Pancreas (tissue), 10 donors: ENCODE results near the gene PISD. TPM values are rescaled to one million over a fixed set of nuclear protein-coding genes. Genes with fewer than 3 reads are reported as not detected.
A peak's percentile ranks its signal among the peaks of the same experiment; 100 is the strongest.

Source experiments
- ATAC-seq, 4 donors: fragments of 200-7000 bp; cut with Tn5 transposase; one replicate each; pipeline versions ENCODE4 v1.8.0 to v1.9.1; 2020; ENCODE audit warnings: mild to moderate bottlenecking in 4 of 4, moderate library complexity in 4 of 4
- DNase-seq, 6 donors: peaks; one replicate each; pipeline ENCODE4 v3.0.0-alpha.2; 2020
- FAIRE-seq: peaks from 2 replicates; lab custom pipeline; 2012; peaks lifted over from hg19 to GRCh38; lab: Jason Lieb, UNC
- H3K27ac ChIP-seq, 4 donors: fragments of 200-600 bp; sonication (generic); 1 replicate in 3 of 4; 2 replicates in 1 of 4; pipeline versions ENCODE4 v1.5.0 to v1.8.0; 2020
- H3K27me3 ChIP-seq, 4 donors: fragments of 200-600 bp; one replicate each; pipeline ENCODE4 v1.8.0; 2021
- H3K36me3 ChIP-seq, 3 donors: fragments of 200-600 bp; sonication (generic) in 1 of 3; one replicate each; pipeline versions ENCODE4 v1.5.0 to v1.8.0; 2020 to 2021
- H3K4me1 ChIP-seq, 3 donors: fragments of 200-600 bp; one replicate each; pipeline ENCODE4 v1.8.0; 2021
- H3K4me3 ChIP-seq, 4 donors: fragments of 200-600 bp; sonication (generic) in 2 of 4; one replicate each; pipeline versions ENCODE4 v1.5.0 to v1.8.0; 2020 to 2021
- H3K9me3 ChIP-seq, 4 donors: fragments of 200-600 bp; one replicate each; pipeline ENCODE4 v1.8.0; 2021
- WGBS, 2 donors: extraction: QIAGEN DNeasy Blood & Tissue Kit; methylation state at CpG; one replicate each; pipeline ENCODE4 v1.1.7; 2013; 5-methylcytosine and 5-hydroxymethylcytosine counted together
- intact Hi-C, 3 donors: fragments of 100-400 bp; cut with DNase I; formaldehyde crosslinking; loops; one replicate each; pipeline versions ENCODE4 v1.11.1 to v1.14.2; 2022
- polyA plus RNA-seq, 2 donors: library from polyadenylated mRNA; stranded (reverse); fragments of 200-250 nt; gene quantifications; one replicate each; pipeline ENCODE4 v1.2.3, GENCODE V29; 2013
- total RNA-seq, 6 donors: library from RNA; stranded (reverse); fragmentation: NEBNext Ultra II Directional in 4 of 6; extraction: Animal tissue kit (Norgen Biotek cat#: 25700) in 4 of 6; gene quantifications; one replicate each; pipeline versions ENCODE4 v1.2.1 to v1.2.4, GENCODE V29; 2021 to 2023
- TF ChIP-seq, protein P1 (sequence below), 4 donors: fragments of 200-600 bp; sonication (generic) in 3 of 4; IDR thresholded peaks; one replicate each; pipeline versions ENCODE4 v1.5.0 to v1.8.0; 2021; ENCODE audit warnings: antibody characterized with exemption in 4 of 4
- donor health status: healthy with polysubstance abuse.
- donor health status: DM: no; HTN: no; CAD: no; lungs with moderate emphysema.
- donor health status: DM: no; HTN: no; CAD: no.
- donor health status: control.
- donor health status: control.
- donor health status: Bipolar disorder and iron deficiency.
- donor health status: DM: yes; HTN: yes; CAD: no.
- donor health status: DM: no; HTN: no; CAD: no.
- donor health status: DM: no; HTN: no; CAD: no.
- donor health status: DM: yes; HTN: yes; CAD: no.

Gene PISD
- total and polyA plus RNA-seq, 8 donors: 11.6 to 48.3 (median 19.2) TPM

DNA sequence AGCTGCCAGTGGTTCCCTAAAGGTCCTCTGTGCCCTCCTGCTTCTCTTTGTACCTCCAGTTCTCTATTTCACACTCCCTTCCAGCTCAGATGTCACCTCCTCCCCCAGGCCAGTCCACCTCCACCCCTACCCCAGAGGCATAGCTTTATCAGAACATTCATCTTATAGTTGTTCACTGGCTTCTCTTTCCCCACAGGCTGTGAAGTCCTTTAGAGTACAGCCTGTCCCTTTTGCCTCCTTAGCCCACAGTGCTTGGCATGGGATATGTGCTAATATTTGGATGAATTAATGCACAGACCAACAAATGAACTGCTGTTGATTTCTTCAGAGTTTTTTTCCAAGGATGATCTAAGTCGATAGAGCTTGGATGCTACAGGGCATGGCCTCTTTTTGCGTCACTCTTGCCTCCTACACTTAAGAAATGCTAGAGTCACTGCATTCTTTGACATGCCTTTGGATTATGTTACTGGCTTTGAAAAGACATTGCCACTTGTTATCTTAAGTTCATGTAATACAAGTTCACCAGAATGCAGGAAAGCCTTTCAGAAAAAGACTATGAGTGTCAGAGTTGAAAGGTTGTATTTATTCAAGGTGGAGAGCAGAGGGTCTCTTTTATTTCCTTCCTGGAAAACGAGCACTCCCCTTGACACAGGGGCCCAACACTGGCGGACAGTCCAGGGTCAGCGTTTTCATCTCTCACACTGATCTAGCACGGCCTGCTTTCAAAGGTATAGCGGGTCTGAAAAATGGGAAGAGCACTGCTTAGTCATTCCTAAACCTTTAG, 75.7 kb downstream of the PISD start:
- WGBS, 2 donors: 84 to 85% methylated on average over 7 of the region's 7 CpGs
- H3K4me3 ChIP-seq: no peak overlapping the region
- peaks cover 0 to 4% (median 0%) of the 10 kb centered on the region in 3 donors for H3K4me1 ChIP-seq
- no peaks in the 10 kb centered on the region for H3K9me3 ChIP-seq
- DNase-seq (no peak), FAIRE-seq (no peak), ATAC-seq (peak in 2 of 4 donors; percentile 37 to 47)
- intact Hi-C loops: no loop called here
- H3K36me3 ChIP-seq: no peaks in the 10 kb centered on the region
- TF ChIP-seq, protein P1, sequence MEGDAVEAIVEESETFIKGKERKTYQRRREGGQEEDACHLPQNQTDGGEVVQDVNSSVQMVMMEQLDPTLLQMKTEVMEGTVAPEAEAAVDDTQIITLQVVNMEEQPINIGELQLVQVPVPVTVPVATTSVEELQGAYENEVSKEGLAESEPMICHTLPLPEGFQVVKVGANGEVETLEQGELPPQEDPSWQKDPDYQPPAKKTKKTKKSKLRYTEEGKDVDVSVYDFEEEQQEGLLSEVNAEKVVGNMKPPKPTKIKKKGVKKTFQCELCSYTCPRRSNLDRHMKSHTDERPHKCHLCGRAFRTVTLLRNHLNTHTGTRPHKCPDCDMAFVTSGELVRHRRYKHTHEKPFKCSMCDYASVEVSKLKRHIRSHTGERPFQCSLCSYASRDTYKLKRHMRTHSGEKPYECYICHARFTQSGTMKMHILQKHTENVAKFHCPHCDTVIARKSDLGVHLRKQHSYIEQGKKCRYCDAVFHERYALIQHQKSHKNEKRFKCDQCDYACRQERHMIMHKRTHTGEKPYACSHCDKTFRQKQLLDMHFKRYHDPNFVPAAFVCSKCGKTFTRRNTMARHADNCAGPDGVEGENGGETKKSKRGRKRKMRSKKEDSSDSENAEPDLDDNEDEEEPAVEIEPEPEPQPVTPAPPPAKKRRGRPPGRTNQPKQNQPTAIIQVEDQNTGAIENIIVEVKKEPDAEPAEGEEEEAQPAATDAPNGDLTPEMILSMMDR (IDR thresholded peaks at IDR 0.05): no peak
- no peaks in the 10 kb centered on the region for H3K27me3 ChIP-seq
- H3K27ac ChIP-seq: no peak overlapping the region

GRCh38 chr22:31585161-31585859, 76.7 kb downstream of the PISD start:
- no peak for FAIRE-seq

DNA sequence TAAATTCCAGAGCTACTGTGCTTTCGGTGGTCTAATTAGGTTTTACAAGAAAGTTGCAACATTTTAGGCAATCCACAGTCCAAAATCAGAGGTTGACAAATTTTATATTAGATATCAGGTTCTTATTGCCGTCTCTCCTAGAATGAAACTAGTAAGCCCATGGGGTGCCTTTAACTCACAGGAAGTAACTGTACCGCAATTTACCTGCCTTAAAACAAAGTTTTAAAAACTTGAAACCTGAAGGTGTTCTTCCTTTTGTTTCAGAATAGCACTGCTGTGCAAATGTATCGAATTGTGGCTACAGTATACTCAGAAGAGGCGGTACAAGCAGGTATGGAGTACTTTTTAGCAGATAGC, 77.2 kb downstream of the PISD start:
- WGBS, 2 donors: 83 to 84% methylated on average over 5 of the region's 5 CpGs
- TF ChIP-seq, protein P1 (IDR thresholded peaks at IDR 0.05): no peak
- no peak for ATAC-seq
- no peaks in the 10 kb centered on the region for H3K9me3 ChIP-seq
- no peaks in the 10 kb centered on the region for H3K36me3 ChIP-seq
- intact Hi-C loops: no loop called here
- no peak for FAIRE-seq
- H3K27ac ChIP-seq: peak overlapping the region in 2 of 4 donors; percentile 17 to 37
- no peak for DNase-seq
- peaks cover 0 to 4% (median 0%) of the 10 kb centered on the region in 3 donors for H3K4me1 ChIP-seq
- no peaks in the 10 kb centered on the region for H3K27me3 ChIP-seq
- no peak overlapping the region for H3K4me3 ChIP-seq

More at GRCh38 chr22:31585161-31585859, 76.7 kb downstream of the PISD start:
- Histone ChIP-seq H3K9me3 (no peaks in the 10 kb centered on the region), H3K27ac (peak overlapping the region in 2 of 4 donors; percentile 17 to 37), H3K4me1 (peaks cover 0 to 4% (median 0%) of the 10 kb centered on the region in 3 donors), H3K4me3 (no peak overlapping the region), H3K27me3 (no peaks in the 10 kb centered on the region), H3K36me3 (no peaks in the 10 kb centered on the region)
- intact Hi-C loops: no loop called here
- DNase-seq: no peak
- ATAC-seq: peak; percentile 53 to 82 (median 59)
- WGBS, 2 donors: 34 to 41% methylated on average over 3 of the region's 3 CpGs
- TF ChIP-seq, protein P1 (IDR thresholded peaks at IDR 0.05): no peak

DNA sequence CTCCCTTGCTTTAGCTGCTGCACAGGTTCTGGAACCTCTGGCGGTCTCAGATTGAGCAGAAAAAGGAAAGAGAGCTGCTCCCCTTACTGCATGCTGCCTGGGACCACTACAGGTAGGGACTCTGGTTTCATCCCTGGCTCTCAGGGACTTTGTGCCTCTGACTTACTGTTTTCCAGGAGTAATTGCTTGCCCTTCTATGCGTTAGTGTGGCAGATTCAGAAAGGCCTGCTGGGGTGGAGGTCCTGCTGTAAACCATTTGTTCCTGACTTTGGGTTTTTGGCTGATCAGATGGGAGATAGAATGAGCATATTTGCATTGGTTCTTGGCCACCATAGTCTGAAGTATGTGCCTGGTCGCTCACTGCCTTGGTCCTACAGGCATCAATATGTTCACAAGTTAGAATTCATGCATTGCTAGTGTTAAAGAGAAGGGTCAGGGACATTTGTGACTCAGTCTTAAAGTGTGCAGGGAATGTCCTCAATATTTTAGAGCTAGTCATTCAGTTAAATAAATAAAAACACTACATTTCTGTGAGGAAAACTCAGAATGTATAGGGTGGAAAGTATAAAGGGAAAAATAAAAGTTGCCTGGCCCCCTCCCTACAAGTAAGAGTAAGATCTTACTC, 78.0 kb downstream of the PISD start:
- Histone ChIP-seq H3K4me1 (peaks cover 0 to 4% (median 0%) of the 10 kb centered on the region in 3 donors), H3K9me3 (no peaks in the 10 kb centered on the region), H3K27ac (no peak overlapping the region), H3K27me3 (no peaks in the 10 kb centered on the region), H3K4me3 (no peak overlapping the region), H3K36me3 (no peaks in the 10 kb centered on the region)
- DNase-seq (no peak), FAIRE-seq (no peak), ATAC-seq (no peak)
- WGBS, 2 donors: 89 to 92% methylated on average over 3 of the region's 3 CpGs
- intact Hi-C loops: no loop called here
- TF ChIP-seq, protein P1 (IDR thresholded peaks at IDR 0.05): no peak
